ENCODE results near the gene RAB3D.

RAB3D gene

GRCh38 chr19:11374433-11375142 lies 35.1 kb upstream of the RAB3D start, which contains the start of gene SWSAP1:
TSS of gene SWSAP1 (plus strand) at chr19:11374666. CDS start at chr19:11374681, 15 bp downstream.
- Histone ChIP-seq H3K4me3 (IDR thresholded peaks at IDR 0.05; ENCODE audit: insufficient read depth, low read depth, low read length) (no peak within 1 kb of the TSS), H4K20me1 (ENCODE audit: insufficient read depth) (no peaks in the 10 kb centered on the region), H3K4me1 (ENCODE audit: low read depth, poor library complexity, severe bottlenecking) (peaks cover 21% of the 10 kb centered on the region), H3K9ac (peak within 1 kb of the TSS; percentile 76), H3K27me3 (ENCODE audit: insufficient read depth, low read depth) (no peaks in the 10 kb centered on the region), H3K36me3 (ENCODE audit: insufficient read depth) (no peaks in the 10 kb centered on the region), H2AFZ (ENCODE audit: low read depth) (peak within 1 kb of the TSS; percentile 58), H3K79me2 (ENCODE audit: insufficient read depth, low read depth) (no peaks in the 10 kb centered on the region), H3K27ac (peak within 1 kb of the TSS; percentile 70), H3K4me2 (peak within 1 kb of the TSS; percentile 79)
- TF ChIP-seq CTCF (conservative IDR thresholded peaks at IDR 0.05; ENCODE audit: low read depth, low read length), result no peak

- peak overlapping the region; percentile 58 for H2AFZ ChIP-seq (ENCODE audit: low read depth)
- H4K20me1 ChIP-seq (ENCODE audit: insufficient read depth), result no peaks in the 10 kb centered on the region
- H3K36me3 ChIP-seq (ENCODE audit: insufficient read depth), result no peaks in the 10 kb centered on the region
- H3K27me3 ChIP-seq (ENCODE audit: insufficient read depth, low read depth), result no peaks in the 10 kb centered on the region
- no peaks in the 10 kb centered on the region for H3K79me2 ChIP-seq (ENCODE audit: insufficient read depth, low read depth)
- H3K9ac ChIP-seq, result no peak overlapping the region; the same call in 1 of the 2 replicates
- H3K27ac ChIP-seq, result no peak overlapping the region
- H3K4me1 ChIP-seq (ENCODE audit: low read depth, poor library complexity, severe bottlenecking), result peaks cover 21% of the 10 kb centered on the region
- no peak overlapping the region for H3K4me3 ChIP-seq (IDR thresholded peaks at IDR 0.05; ENCODE audit: insufficient read depth, low read depth, low read length)
- peak overlapping the region; percentile 79 for H3K4me2 ChIP-seq
- no peak for TF ChIP-seq CTCF (conservative IDR thresholded peaks at IDR 0.05; ENCODE audit: low read depth, low read length)
These were observed 34.5 kb upstream of the RAB3D start for GRCh38 chr19:11373885-11374432.

GRCh38 chr19:11373166-11373884 lies 33.9 kb upstream of the RAB3D start:
- H3K9ac ChIP-seq, result no peak overlapping the region
- H3K79me2 ChIP-seq (ENCODE audit: insufficient read depth, low read depth), result no peaks in the 10 kb centered on the region
- TF ChIP-seq CTCF (conservative IDR thresholded peaks at IDR 0.05; ENCODE audit: low read depth, low read length), result no peak
- H3K27ac ChIP-seq, result no peak overlapping the region
- no peaks in the 10 kb centered on the region for H4K20me1 ChIP-seq (ENCODE audit: insufficient read depth)
- no peaks in the 10 kb centered on the region for H3K36me3 ChIP-seq (ENCODE audit: insufficient read depth)
- H3K4me1 ChIP-seq (ENCODE audit: low read depth, poor library complexity, severe bottlenecking), result peaks cover 21% of the 10 kb centered on the region
- no peak overlapping the region for H2AFZ ChIP-seq (ENCODE audit: low read depth)
- H3K27me3 ChIP-seq (ENCODE audit: insufficient read depth, low read depth), result no peaks in the 10 kb centered on the region
- no peak overlapping the region for H3K4me3 ChIP-seq (IDR thresholded peaks at IDR 0.05; ENCODE audit: insufficient read depth, low read depth, low read length)
- peak overlapping the region; percentile 79 for H3K4me2 ChIP-seq

GRCh38 chr19:11370744-11371143 lies 31.3 kb upstream of the RAB3D start:
- Histone ChIP-seq H4K20me1 (ENCODE audit: insufficient read depth) (no peaks in the 10 kb centered on the region), H3K4me3 (IDR thresholded peaks at IDR 0.05; ENCODE audit: insufficient read depth, low read depth, low read length) (no peak overlapping the region), H3K27me3 (ENCODE audit: insufficient read depth, low read depth) (no peaks in the 10 kb centered on the region), H3K36me3 (ENCODE audit: insufficient read depth) (no peaks in the 10 kb centered on the region), H3K79me2 (ENCODE audit: insufficient read depth, low read depth) (no peaks in the 10 kb centered on the region), H3K9ac (no peak overlapping the region), H3K27ac (no peak overlapping the region), H2AFZ (ENCODE audit: low read depth) (no peak overlapping the region), H3K4me2 (no peak overlapping the region), H3K4me1 (ENCODE audit: low read depth, poor library complexity, severe bottlenecking) (peaks cover 9% of the 10 kb centered on the region)
- no peak for TF ChIP-seq CTCF (conservative IDR thresholded peaks at IDR 0.05; ENCODE audit: low read depth, low read length)

All from KMS-11 (cell line).